Adrenal gland (tissue), 12 donors: ENCODE data around the gene UBE2L3. TPM values are rescaled to one million over a fixed set of nuclear protein-coding genes. Genes with fewer than 3 reads are reported as not detected.

Experiments used
- DNase-seq, 7 donors: peaks; one replicate each; pipeline ENCODE4 v3.0.0-alpha.2; 2019 to 2020
- H3K27ac ChIP-seq, 5 donors: fragments of 200-600 bp; sonication (generic) in 4 of 5; 1 replicate in 3 of 5; 2 replicates in 2 of 5; pipeline versions ENCODE4 v1.5.1 to v1.8.0; 2016 to 2020; ENCODE audit warnings: mild to moderate bottlenecking in 1 of 5
- H3K27me3 ChIP-seq: fragments of 200-600 bp; 2 replicates; pipeline ENCODE4 v1.8.0; 2021
- H3K36me3 ChIP-seq, 2 donors: fragments of 200-600 bp; replicated peaks in 1 of 2; 1 replicate in 1 of 2; 2 replicates in 1 of 2; pipeline versions ENCODE4 v1.5.1 to v1.8.0; 2018 to 2022
- H3K4me1 ChIP-seq, 2 donors: fragments of 200-600 bp; replicated peaks in 1 of 2; 1 replicate in 1 of 2; 2 replicates in 1 of 2; pipeline versions ENCODE4 v1.5.1 to v1.8.0; 2018 to 2021
- H3K4me3 ChIP-seq, 4 donors: fragments of 200-600 bp; sonication (generic) in 3 of 4; one replicate each; pipeline ENCODE4 v1.5.1; 2016 to 2018
- H3K9me3 ChIP-seq, 3 donors: fragments of 200-600 bp; sonication (generic) in 1 of 3; replicated peaks in 1 of 3; 1 replicate in 2 of 3; 2 replicates in 1 of 3; pipeline versions ENCODE4 v1.5.1 to v1.8.0; 2016 to 2021
- POLR2A ChIP-seq, 2 donors: fragments of 450-650 bp; IDR thresholded peaks; one replicate each; pipeline ENCODE4 v1.6.1; 2017; ENCODE audit warnings: antibody characterized with exemption in 2 of 2, mild to moderate bottlenecking in 2 of 2, moderate library complexity in 1 of 2
- WGBS, 4 donors: extraction: QIAGEN DNeasy Blood & Tissue Kit in 2 of 4; methylation state at CpG; one replicate each; pipeline versions ENCODE4 v1.1.5 to v1.1.7; 2013 to 2017; 5-methylcytosine and 5-hydroxymethylcytosine counted together
- intact Hi-C, 2 donors: fragments of 100-400 bp; cut with DNase I; formaldehyde crosslinking; loops; one replicate each; pipeline versions ENCODE4 v1.14.1 to v1.15.0; 2022 to 2023
- polyA plus RNA-seq, 3 donors: library from polyadenylated mRNA; stranded (reverse); fragments of 200-250 nt in 2 of 3; fragments of 350-450 nt in 1 of 3; fragmentation: Illumina TruSeq in 1 of 3; extraction: RNeasy Lipid Tissue Mini Kit (QIAGEN cat#74804) in 1 of 3; gene quantifications; one replicate each; pipeline ENCODE4 v1.2.3, GENCODE V29; 2013 to 2014
- total RNA-seq, 9 donors: library from RNA; depleted of rRNA in 4 of 9; stranded (reverse); fragments of >200 nt in 4 of 9; fragments of 120-200 nt in 1 of 9; fragmentation: NEBNext Ultra II Directional in 1 of 9; extraction: Animal tissue kit (Norgen Biotek cat#: 25700) in 1 of 9; gene quantifications; one replicate each; pipeline versions ENCODE4 v1.1.0 to v1.2.4, GENCODE V29; 2013 to 2023
- TF ChIP-seq, protein P1 (sequence below), 6 experiments: fragments of 450-650 bp in 4 of 6; fragments of 200-600 bp in 2 of 6; sonication (generic) in 1 of 6; IDR thresholded peaks; 1 replicate in 5 of 6; 2 replicates in 1 of 6; pipeline versions ENCODE4 v1.5.1 to v1.8.0; 2016 to 2021; ENCODE audit warnings: antibody characterized with exemption in 6 of 6, mild to moderate bottlenecking in 2 of 6, moderate library complexity in 1 of 6
- donor health status: healthy with polysubstance abuse.
- donor health status: Bipolar disorder and iron deficiency.
- donor health status: DM: yes; HTN: yes; CAD: no.
- donor health status: DM: no; HTN: no; CAD: no.
- donor health status: DM: no; HTN: no; CAD: no.
- donor health status: DM: yes; HTN: yes; CAD: no.

The UBE2L3 gene
- total and polyA plus RNA-seq, 12 donors, result 48.5 to 142 (median 61.8) TPM

DNA sequence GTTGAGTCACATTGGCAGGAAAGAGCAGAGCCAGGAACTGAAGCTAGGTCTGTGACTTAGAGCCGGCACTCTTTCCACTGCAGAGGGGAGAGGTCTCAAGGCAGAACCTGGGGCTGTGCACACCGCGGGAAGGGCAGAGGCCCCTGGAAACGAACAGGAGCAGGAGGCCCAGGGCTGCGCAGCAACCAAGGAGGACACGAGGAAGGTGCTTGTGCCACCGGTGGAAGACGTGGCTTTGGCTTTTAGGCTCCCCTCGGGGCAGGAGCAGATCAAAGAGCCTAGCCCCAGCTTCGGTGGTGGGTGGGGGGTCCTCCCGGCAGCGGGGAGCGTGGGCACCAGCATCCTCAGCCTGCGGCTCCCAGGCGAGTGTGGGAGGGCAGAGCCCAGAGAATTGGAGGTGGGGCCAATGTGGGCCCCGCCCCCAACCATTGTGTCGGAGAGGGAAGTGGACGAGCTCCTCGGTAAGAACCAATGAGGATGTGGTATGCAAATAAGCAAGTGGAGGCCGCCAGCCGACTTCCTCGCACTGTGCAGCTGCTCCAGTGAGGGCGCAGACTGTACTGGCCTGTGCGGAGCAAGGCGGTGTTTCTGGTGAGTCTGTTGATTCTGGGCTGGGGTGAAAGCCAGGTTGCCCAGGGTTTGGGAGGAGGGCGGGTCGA, 64.9 kb downstream of the UBE2L3 start, which contains the start of gene CCDC116:
Gene CCDC116 (plus strand): TSS at position 524 of the 659 bp plus-strand sequence. CDS start 422 bp downstream, outside the sequence.
- peak in 1 of 7 donors; percentile 37 for DNase-seq
- H3K4me1 ChIP-seq, result peaks cover 6 to 12% of the 10 kb centered on the region in 2 donors
- WGBS, 4 donors, result 77 to 84% (median 81%) methylated on average over 20 to 27 of the region's 27 CpGs
- no peaks in the 10 kb centered on the region for H3K9me3 ChIP-seq
- H3K27ac ChIP-seq, result no peak within 1 kb of the TSS
- H3K4me3 ChIP-seq, result no peak within 1 kb of the TSS
- H3K36me3 ChIP-seq, result no peaks in the 10 kb centered on the region
- H3K27me3 ChIP-seq, result no peaks in the 10 kb centered on the region
- TF ChIP-seq, protein P1, sequence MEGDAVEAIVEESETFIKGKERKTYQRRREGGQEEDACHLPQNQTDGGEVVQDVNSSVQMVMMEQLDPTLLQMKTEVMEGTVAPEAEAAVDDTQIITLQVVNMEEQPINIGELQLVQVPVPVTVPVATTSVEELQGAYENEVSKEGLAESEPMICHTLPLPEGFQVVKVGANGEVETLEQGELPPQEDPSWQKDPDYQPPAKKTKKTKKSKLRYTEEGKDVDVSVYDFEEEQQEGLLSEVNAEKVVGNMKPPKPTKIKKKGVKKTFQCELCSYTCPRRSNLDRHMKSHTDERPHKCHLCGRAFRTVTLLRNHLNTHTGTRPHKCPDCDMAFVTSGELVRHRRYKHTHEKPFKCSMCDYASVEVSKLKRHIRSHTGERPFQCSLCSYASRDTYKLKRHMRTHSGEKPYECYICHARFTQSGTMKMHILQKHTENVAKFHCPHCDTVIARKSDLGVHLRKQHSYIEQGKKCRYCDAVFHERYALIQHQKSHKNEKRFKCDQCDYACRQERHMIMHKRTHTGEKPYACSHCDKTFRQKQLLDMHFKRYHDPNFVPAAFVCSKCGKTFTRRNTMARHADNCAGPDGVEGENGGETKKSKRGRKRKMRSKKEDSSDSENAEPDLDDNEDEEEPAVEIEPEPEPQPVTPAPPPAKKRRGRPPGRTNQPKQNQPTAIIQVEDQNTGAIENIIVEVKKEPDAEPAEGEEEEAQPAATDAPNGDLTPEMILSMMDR (IDR thresholded peaks at IDR 0.05), result no peak
- no peak for TF ChIP-seq POLR2A (IDR thresholded peaks at IDR 0.05)
- intact Hi-C loops, result no loop called here

DNA sequence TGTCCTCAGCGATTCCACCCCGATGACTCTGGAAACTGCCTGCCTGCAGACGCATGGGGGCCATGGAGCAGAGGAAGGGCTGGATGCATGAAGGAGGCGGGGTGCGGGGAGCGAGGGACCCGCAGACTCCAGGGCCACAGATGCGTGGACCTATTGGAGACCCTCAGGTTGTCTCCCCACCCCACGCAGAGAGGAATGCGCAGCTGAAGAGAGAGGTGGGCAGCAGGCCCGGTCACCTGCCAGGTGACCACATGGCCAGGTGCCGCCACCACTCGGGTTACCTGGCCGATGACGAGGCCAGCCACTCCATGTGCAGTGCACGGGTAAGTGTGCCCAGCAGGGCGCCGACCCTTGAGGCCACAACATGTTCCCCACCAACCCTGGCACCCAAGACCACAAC, 65.4 kb downstream of the UBE2L3 start:
- H3K27me3 ChIP-seq, result no peaks in the 10 kb centered on the region
- WGBS, 4 donors, result 92 to 96% (median 93%) methylated on average over 10 to 18 of the region's 18 CpGs
- intact Hi-C loops, result no loop called here

DNA sequence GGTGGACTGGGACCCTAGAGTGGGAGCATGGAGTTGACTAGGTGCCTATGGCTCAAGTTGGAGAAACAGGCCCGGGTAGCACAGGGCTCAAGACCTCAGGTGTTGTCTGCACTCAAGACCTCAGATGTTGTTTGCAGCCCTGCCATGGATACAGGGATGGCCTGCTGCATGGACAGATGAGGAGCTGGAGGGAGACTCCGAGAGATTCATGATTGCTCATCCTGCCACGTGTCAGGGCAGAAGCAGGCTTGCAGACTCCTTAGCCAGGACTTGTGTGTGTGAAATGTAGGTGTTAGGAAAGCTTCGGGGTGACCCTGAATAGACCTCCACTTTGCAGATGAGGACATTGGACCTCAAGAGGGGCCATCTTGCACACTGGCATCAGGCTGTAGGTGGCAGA, 66.0 kb downstream of the UBE2L3 start:
- Histone ChIP-seq H3K36me3 (no peaks in the 10 kb centered on the region), H3K27ac (no peak overlapping the region), H3K4me1 (peaks cover 6 to 12% of the 10 kb centered on the region in 2 donors), H3K9me3 (no peaks in the 10 kb centered on the region), H3K27me3 (no peaks in the 10 kb centered on the region), H3K4me3 (no peak overlapping the region)
- 87 to 93% (median 90%) methylated on average over 4 of the region's 4 CpGs for WGBS, 4 donors
- no peak for TF ChIP-seq POLR2A (IDR thresholded peaks at IDR 0.05)
- TF ChIP-seq, protein P1 (IDR thresholded peaks at IDR 0.05), result no peak
- intact Hi-C loops, result no loop called here
- no peak for DNase-seq

More for the DNA sequence above, 65.4 kb downstream of the UBE2L3 start:
- H3K4me1 ChIP-seq, result peaks cover 6 to 12% of the 10 kb centered on the region in 2 donors
- no peaks in the 10 kb centered on the region for H3K36me3 ChIP-seq
- no peaks in the 10 kb centered on the region for H3K9me3 ChIP-seq
- TF ChIP-seq, protein P1 (IDR thresholded peaks at IDR 0.05), result no peak
- no peak for TF ChIP-seq POLR2A (IDR thresholded peaks at IDR 0.05)
- H3K27ac ChIP-seq, result no peak overlapping the region
- no peak overlapping the region for H3K4me3 ChIP-seq
- no peak for DNase-seq

DNA sequence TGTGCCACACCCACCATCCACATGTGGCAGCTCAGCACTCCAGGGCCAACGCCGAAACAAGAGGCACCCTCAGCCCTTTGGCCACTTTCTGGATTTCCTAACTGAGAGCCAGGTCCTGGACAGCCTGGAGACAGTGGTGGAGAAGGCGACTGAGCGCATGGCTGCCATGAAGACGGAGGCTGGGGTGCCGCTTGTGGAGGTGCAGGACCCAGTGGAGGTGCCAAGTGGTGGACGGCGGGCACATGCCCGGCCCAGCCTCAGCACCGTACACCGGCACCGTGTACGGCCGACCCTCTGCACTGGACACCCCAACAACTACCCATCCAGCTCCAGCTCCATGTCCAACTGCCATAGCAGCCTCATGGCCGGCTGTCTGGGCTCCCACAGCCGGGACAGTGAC, 66.6 kb downstream of the UBE2L3 start:
- WGBS, 4 donors, result 93 to 100% (median 94%) methylated on average over 2 to 16 of the region's 16 CpGs
- no peaks in the 10 kb centered on the region for H3K36me3 ChIP-seq

More for the DNA sequence above, 66.6 kb downstream of the UBE2L3 start:
- peaks cover 3 to 6% of the 10 kb centered on the region in 2 donors for H3K4me1 ChIP-seq
- no peak overlapping the region for H3K27ac ChIP-seq
- no peak for TF ChIP-seq POLR2A (IDR thresholded peaks at IDR 0.05)
- TF ChIP-seq, protein P1 (IDR thresholded peaks at IDR 0.05), result no peak
- no peak for DNase-seq
- intact Hi-C loops, result no loop called here
- no peaks in the 10 kb centered on the region for H3K27me3 ChIP-seq
- H3K9me3 ChIP-seq, result no peaks in the 10 kb centered on the region
- H3K4me3 ChIP-seq, result no peak overlapping the region
